ENCODE measurements around the gene PTPRR.
"Not testable (repeated sequence)": the region's sequence is repeated elsewhere in the genome, so short reads cannot be mapped to it uniquely, and the experiment has no call there.

The PTPRR gene

GRCh38 chr12:70840656-70841350 lies 79.7 kb downstream of the PTPRR start:
- no peak for DNase-seq (ENCODE audit: low spot score)

- DNase-seq (ENCODE audit: low spot score) = no peak
Observed at GRCh38 chr12:70839544-70839943, 81.0 kb downstream of the PTPRR start.

GRCh38 chr12:70838127-70838526 lies 82.4 kb downstream of the PTPRR start:
- no peak for DNase-seq (ENCODE audit: low spot score)

- no peak for DNase-seq (ENCODE audit: low spot score)
Observed at GRCh38 chr12:70837026-70837425, 83.5 kb downstream of the PTPRR start.

GRCh38 chr12:70835948-70836347 lies 84.6 kb downstream of the PTPRR start:
- no peak for DNase-seq (ENCODE audit: low spot score)

GRCh38 chr12:70831543-70831942 lies 89.0 kb downstream of the PTPRR start:
- DNase-seq (ENCODE audit: low spot score) = no peak

GRCh38 chr12:70830221-70831061 lies 90.1 kb downstream of the PTPRR start:
- DNase-seq (ENCODE audit: low spot score) = no peak

GRCh38 chr12:70829070-70829469 lies 91.5 kb downstream of the PTPRR start:
- DNase-seq (ENCODE audit: low spot score) = no peak

GRCh38 chr12:70828351-70828750 lies 92.2 kb downstream of the PTPRR start:
- no peak for DNase-seq (ENCODE audit: low spot score)

GRCh38 chr12:70826156-70826555 lies 94.4 kb downstream of the PTPRR start:
- no peak for DNase-seq (ENCODE audit: low spot score)

- no peak for DNase-seq (ENCODE audit: low spot score)
Observed at GRCh38 chr12:70824511-70824910, 96.0 kb downstream of the PTPRR start.

- DNase-seq (ENCODE audit: low spot score) = no peak
Observed at GRCh38 chr12:70823182-70823976, 97.2 kb downstream of the PTPRR start.

- no peak for DNase-seq (ENCODE audit: low spot score)
Observed at GRCh38 chr12:70822412-70822811, 98.1 kb downstream of the PTPRR start.

GRCh38 chr12:70815971-70816391 lies 104.6 kb downstream of the PTPRR start:
- DNase-seq (ENCODE audit: low spot score) = no peak

- DNase-seq (ENCODE audit: low spot score) = no peak
Observed at GRCh38 chr12:70815056-70815455, 105.5 kb downstream of the PTPRR start.

- no peak for DNase-seq (ENCODE audit: low spot score)
Observed at GRCh38 chr12:70813559-70813958, 107.0 kb downstream of the PTPRR start.

- no peak for DNase-seq (ENCODE audit: low spot score)
Observed at GRCh38 chr12:70812136-70812535, 108.4 kb downstream of the PTPRR start.

- DNase-seq (ENCODE audit: low spot score) = no peak
Observed at GRCh38 chr12:70809887-70810286, 110.7 kb downstream of the PTPRR start.

- DNase-seq (ENCODE audit: low spot score) = not testable (repeated sequence)
Observed at GRCh38 chr12:70807993-70808392, 112.5 kb downstream of the PTPRR start.

- no peak for DNase-seq (ENCODE audit: low spot score)
Observed at GRCh38 chr12:70806827-70807226, 113.7 kb downstream of the PTPRR start.

- no peak for DNase-seq (ENCODE audit: low spot score)
Observed at GRCh38 chr12:70806043-70806442, 114.5 kb downstream of the PTPRR start.

- no peak for DNase-seq (ENCODE audit: low spot score)
Observed at GRCh38 chr12:70798016-70798783, 122.3 kb downstream of the PTPRR start.

Measured in HuH-7 (cell line).